ENCODE results near the gene FOXO3.

Gene FOXO3

DNA sequence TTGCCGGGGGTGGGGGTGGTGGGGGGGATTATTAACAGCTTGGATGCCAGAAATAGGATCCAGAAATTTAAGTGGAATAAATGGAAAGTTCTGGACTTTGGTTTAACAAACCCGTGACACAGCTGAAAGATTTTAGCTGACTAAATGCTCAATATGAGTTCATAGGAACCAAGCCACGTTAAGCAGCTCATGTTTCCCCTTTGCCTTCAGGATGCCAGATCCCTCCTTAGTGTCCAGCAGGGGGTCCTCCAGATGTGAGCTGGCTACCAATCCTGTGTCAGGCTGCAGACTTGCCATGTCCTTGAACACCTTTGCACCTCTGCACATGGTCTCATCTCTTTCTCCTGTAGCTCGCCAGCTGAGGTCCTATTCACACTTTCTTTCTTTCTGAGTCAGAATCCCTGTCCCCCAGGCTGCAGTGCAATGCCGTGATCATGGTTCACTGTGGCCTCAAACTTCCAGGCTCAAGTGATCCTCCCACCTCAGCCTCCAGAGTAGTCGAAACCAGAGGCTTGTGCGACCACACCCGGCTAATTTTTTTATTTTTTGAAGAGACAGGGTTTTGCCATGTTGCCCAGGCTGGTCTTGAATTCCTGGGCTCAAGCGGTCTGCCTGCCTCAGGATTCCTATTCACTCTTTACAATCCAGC lies 154.2 kb downstream of the FOXO3 start:
- no peak for DNase-seq (ENCODE audit: low read depth)

DNA sequence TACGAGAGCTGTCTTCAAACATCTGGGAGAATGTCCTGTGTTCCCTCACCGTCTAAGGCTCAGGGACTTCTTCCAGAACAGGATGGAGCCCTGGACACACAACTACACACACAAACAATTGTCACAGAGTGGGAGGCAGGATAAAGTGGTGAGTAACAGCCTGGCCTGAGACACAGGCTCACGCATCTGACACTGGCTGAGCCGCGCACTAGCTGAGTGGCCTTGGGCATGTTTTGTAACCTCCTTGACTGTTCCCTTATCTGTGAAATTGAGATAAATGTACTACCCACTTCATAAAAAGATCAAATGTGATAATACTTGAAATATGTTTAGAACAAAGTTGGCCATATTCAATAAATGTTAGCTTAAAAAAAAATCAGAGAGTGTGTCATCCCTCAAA lies 155.1 kb downstream of the FOXO3 start:
- DNase-seq (ENCODE audit: low read depth): no peak

DNA sequence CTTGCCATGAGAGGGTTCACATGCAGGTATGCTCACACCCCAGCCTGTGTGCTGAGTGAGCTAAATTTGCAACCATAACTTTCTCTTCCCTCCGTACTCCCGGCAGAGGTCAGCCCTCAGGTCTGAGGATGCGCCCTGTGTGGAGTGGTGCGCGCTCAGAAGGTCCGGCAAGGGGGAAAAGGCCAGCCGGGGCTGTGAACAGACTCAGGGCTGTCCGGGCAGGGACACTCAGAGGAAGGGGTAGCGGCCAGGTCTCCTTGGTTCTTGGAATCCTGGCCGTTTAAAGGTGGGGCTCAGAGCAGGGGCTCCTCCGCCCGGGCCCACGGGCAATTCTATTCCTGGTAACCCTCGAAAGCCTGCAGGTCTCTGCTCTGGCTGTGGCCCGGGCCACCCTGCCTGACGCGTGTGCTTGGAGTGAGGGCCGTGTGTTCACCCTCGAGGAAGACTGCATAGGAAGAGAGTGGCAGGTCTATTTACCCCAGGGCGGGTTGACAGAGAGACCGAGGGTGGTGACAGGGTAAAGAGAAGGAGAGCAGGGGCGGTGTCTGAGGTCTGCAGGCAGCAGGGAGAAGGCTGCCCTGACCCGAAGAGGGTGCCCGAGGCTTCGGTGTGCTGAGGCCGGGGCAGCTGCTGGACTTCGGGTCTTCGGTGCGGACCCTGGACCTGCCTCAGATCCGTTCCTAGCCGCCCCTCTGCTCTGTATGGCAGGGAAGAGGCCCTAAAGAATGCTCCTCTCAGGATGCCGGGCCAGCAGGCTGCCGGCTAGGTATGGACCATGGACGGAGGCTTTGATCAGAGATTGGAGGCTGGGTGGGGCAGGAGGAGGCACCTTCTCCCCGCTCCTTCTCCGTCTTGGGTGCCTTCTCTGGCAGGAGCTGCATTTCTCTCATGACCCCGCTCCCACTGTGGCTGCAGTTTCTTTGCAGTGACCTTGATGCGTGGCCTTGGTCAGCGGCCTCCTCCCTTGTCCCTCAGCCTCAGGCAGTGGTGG lies 156.4 kb downstream of the FOXO3 start:
- no peak for DNase-seq (ENCODE audit: low read depth)

DNA sequence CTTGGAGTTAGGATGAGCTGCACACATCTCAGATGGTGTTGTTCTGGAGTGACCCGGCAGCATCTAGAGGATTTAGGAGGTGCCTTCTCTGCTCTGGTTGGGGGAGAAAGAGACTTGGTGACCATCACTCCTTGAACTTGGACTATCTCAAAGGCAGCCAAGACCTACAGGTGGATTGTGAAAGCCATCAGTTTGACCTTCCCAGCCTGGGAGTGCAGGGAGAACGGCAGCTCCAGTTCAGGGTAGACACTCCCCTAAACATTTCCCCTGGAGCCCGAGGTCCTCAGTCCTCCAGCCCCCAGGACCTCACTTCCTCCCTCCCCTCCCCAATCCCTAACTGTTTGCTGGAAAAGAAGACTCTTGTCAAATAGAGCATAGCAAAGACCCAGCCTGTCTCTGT lies 158.8 kb downstream of the FOXO3 start:
- DNase-seq (ENCODE audit: low read depth): no peak

DNA sequence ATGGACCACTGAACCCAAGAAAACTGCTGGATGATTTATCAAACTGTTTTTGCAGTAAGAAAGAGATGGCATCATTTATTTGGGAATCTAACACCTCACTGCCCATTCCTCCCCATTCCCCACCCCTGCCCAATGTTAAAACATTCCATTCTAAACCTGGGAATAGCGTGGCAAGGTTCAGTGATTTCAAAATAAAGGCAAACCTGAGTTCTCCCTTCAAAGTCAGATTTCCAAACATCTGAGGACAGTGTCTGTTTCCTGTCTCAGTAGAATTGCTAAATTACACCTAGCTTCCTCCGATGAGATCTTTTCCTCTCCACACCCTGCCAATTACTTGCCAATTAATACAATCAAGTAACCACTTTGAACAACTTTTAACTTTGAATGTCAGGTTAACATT lies 160.1 kb downstream of the FOXO3 start:
- DNase-seq (ENCODE audit: low read depth): no peak

DNA sequence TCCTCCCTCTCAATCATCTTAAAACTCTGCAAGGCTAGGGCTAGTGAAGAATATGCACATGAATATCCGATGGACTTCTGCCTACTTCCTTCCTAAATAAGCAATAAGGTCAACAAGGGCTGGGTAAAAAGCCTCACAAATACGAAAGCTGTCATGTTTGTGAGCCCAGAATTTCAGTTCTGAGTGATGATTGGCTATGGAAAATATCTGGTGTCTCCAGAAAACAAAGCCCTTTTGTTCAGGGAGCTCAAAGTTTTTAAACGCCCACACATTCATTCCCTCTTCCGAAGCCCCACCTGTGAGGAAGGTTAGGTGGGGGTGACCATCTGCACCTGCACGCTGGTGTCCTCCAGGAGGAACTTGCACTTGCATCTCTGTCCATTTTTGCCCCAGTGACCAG lies 160.6 kb downstream of the FOXO3 start:
- no peak for DNase-seq (ENCODE audit: low read depth)

DNA sequence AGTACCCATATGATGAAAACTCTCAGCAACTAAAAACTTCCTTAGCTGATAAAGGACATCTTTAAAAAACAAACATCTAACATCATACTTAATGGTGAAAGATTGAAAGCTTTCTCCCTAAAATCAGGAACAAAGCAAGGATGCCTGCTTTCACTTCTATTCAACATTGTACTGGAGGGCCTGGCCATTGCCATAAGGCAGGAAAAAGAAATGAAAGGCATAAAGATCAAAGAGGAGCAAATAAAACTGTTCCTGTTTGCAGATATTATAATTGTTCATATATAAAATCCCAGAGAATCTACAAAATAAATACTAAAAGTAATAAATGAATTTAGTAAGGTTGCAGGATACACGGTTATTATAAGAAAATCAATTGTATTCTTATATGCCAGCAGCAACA lies 162.9 kb downstream of the FOXO3 start:
- no peak for DNase-seq (ENCODE audit: low read depth)

DNA sequence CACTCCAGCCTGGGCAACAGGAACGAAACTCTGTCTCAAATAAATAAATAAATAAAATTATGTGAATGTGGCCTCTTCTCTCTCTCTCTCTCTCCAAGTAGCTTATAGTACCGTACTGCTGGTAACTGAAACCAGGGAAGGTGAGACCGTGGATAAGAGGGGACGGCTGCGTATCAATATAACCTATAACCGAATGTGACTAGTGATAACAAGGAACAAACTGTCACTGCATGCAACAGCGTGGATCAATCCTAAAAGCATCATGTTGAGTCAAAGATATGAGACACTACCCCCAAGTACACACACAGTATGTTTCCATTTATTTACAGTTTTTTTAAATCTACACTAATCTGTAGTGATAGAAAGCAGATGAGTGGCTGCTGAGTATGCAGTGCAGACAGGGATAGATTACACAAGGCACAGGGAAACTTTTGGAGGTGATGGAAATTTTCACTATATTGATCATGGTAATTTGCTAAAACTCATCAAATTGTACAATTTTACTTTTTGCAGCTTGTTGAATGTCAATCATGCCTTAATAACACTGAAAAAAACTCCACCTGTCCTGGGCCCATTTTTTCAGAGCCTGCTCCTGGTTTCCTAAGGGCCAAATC lies 166.1 kb downstream of the FOXO3 start:
- DNase-seq (ENCODE audit: low read depth): no peak

DNA sequence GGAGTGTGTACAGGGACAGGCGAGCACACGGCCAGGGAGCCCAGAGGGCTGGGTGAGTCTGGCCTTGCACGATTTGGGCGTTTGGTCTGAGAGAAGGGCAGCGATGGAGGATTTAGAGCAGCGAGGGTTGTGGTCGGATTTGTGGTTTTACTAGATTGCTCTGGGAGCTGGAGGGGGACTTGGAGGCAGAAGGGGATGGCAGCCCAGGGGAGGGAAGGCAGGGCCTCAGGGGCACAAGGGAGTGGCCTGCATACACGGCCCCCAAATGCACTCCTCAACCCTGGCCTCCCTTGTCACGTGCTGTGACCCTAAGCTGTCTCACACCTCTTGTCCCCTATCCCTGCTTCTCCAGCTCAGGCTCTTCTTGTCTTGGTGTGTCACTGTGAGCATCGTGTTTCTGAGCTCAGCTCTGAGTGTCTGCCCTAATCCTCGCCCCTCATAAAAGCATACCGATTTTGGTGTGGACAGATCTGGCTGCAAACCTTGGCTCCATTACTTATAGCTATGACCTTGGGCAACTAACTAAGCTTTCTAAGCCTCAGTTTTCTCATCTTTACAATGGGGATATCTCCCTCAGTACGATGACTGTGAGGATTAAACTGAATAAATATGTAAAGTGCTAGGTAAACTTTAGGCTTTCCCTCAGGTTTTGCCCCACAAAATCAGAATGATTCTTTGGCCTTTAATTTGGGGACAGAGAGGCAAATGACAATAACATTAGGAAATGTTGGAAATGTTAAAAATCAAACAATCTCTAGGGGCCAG lies 167.4 kb downstream of the FOXO3 start:
- DNase-seq (ENCODE audit: low read depth): no peak

DNA sequence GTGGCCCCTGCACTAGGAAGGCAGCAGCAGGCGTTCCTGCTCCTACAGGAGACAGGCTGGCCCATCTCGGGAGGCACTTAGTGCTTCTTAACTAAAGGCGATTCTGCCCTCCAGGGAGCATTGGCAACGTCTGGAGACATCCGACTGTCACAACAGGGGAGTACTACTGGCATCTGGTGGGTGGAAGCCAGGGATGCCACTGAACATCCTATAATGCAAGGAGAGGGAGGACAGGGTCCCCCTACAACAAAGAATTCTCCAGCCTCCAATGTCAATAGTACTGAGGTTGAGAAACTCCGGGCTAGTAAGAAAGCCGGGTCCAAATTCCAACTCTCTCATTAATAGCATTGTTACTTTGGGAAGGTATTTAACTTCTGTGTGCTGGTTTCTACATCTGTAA lies 168.1 kb downstream of the FOXO3 start:
- no peak for DNase-seq (ENCODE audit: low read depth)

DNA sequence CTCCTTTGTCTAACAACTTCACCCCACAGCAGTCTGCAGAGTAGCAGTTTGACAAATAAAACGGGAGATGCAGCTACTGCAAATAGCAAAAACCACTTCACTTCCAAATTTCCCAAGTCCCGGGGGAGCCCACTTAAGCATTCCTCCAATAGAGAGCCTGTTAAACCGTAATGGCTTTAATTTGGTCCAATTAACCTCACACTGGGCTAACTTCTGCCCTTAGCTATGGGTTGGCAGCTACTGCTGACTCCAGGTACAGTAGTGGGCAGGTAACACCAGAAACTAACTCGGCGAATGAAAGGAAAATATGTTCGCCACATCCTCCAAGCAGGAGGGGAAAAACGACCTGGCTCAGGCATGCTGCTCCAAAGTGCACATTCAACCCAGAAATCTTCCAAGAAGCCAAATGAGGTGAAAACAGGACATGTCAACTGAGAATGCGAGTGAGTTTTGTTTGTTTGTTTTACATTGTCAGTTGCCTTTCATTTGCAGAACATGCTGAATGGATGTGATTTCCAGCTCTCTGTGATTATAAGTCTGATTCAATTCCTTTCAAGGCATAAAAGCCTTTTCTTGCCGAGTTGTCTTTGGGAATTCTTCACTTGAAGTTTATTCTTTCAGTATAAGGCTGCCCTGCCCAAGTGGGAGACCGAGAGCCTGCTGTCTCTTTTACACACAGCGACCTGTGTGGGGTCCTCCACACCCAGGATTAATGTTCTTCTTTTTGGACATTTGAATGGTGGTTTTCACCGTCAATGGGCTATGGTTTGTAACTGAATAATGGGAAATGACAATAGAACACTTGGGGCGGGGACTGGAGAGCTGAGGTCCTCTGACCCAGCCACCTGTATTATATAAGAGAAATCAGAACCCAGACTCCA lies 170.2 kb downstream of the FOXO3 start:
- DNase-seq (ENCODE audit: low read depth): no peak

DNA sequence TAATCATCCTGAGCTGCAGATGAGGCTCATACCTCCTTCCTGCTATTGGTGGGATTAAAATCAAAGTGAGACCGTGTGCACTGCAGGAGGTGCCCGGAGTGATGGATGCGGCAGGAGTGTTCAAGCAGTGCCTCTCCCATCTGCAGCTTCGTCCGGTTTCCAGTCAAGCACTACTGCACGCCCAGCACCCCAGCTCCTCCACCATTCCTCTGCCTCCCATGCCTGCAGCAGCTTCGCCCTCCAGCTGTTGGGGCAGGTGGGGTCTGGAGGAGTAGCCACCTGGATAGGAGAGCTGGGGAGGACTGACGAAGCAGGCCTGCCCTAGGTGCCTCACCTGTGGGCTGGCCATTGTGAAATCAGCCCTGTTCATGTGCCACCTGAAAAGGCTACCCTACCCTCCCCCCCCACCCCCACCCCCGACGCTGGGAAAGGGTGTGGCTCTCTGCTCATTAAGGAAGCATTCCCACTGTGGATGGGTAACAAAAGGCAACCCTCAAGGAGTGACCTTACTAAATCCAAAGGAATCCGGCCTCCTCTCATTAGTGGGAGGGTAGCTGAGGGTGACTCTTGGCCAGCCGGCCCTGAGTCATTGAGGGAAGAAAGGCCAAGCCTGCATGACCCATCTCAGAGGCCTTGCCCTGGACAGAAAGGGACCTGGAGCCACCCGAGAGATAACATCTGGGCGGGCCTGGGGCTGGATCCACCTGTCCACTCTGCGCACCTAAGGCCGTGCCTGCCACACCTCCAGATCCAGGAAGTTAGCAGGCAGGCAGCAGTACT lies 171.6 kb downstream of the FOXO3 start:
- no peak for DNase-seq (ENCODE audit: low read depth)

DNA sequence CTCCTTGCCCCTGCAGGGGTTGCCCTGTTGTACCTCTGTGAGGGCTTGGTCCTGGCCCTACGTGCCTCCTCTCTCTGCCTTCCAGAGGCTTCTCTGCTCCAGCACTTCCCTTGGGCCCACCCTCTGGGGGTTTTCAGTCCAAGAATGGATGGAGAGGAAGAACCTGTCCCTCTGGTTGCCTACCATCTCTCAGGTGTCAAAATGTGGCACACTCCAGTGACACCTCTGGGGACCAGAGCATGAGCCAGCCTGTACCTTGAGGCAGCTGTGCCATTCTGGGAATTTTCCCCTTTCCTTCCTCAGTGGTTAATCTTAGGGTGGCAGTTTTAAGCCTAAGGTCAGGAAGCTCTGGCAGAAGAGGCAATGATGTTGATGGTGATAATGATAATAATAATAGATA lies 172.3 kb downstream of the FOXO3 start:
- DNase-seq (ENCODE audit: low read depth): no peak

DNA sequence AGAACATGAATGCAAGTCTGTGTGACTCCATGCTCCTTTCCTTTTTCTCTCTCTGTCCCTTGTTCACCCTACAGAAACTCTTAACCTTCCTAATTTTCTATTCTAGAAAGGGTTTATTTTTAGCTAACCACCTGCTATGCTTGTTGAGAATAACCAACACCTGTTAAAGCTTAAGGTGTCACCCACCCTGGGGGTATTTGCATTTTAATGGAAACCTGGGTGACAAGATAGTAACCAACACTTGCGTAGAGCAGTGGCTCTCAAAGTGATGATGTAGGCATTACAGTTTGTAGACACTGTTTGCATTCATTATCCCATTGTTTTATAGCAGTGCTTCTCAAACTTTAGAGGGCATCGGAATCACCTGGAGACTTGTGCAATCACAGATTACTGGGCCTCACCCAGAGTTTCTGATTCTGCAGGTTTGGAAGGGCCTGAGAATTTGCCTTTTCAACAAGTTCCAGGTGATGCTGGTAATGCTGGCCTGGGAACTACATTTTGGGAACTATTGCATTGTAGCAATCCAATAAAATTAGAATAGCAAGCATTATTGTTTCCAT lies 173.1 kb downstream of the FOXO3 start:
- no peak for DNase-seq (ENCODE audit: low read depth)

All from stimulated activated CD8-positive, alpha-beta memory T cell treated with anti-CD3 and anti-CD28 coated beads, Interleukin-4, amount 100 ng/mL, for 24 hours (primary cell).